ENCODE measurements around the gene MBLAC1. TPM values are rescaled to one million over a fixed set of nuclear protein-coding genes. Genes with fewer than 3 reads are reported as not detected.
A peak's percentile ranks its signal among the peaks of the same experiment; 100 is the strongest.

MBLAC1 gene
- total and polyA plus RNA-seq, 9 of the 15 experiments (the other 6 are each of a cell fraction or from before 2014, with no cell fraction given), result 0.03 to 3.1 (median 0.52) TPM

GRCh38 chr7:100126931-100127865 lies at the start of gene MBLAC1 (continued):
- TF ChIP-seq REST (IDR thresholded peaks at IDR 0.05; ENCODE audit: borderline replicate concordance) (no peak), REST (CRISPR knock-in tag; IDR thresholded peaks at IDR 0.05; ENCODE audit: low read depth) (no peak), RERE (CRISPR knock-in tag; IDR thresholded peaks at IDR 0.05; ENCODE audit: borderline replicate concordance) (no peak), NELFE (IDR thresholded peaks at IDR 0.05; ENCODE audit: insufficient read depth, insufficient read length) (no peak), ZNF184 (CRISPR knock-in tag; IDR thresholded peaks at IDR 0.05) (no peak), STAT5A (IDR thresholded peaks at IDR 0.05; ENCODE audit: borderline replicate concordance, low read length) (no peak), BACH1 (tag; IDR thresholded peaks at IDR 0.05) (no peak), FOXA3 (CRISPR knock-in tag; conservative IDR thresholded peaks at IDR 0.05 in 1 of 2, IDR thresholded peaks at IDR 0.05 in 1 of 2) (0 out of 4 replicates have a peak, but pooled peaks of 1 of the 2 experiments have one; percentile 0), ZZZ3 (IDR thresholded peaks at IDR 0.05) (peak; percentile 81; the same call in 1 of the 2 replicates), ZBTB2 (IDR thresholded peaks at IDR 0.05) (peak; percentile 69), ZNF212 (CRISPR knock-in tag; IDR thresholded peaks at IDR 0.05) (no peak)
